ENCODE measurements around the gene IQCK. TPM values are rescaled to one million over a fixed set of nuclear protein-coding genes. Genes with fewer than 3 reads are reported as not detected.

Gene IQCK
- total RNA-seq, 4 donors from 2014 or later = 23.1 to 62.7 (median 37.6) TPM

- 68 to 98% methylated on average over 2 of the region's 2 CpGs for WGBS, 2 donors
- no peaks in the 10 kb centered on the region for H3K27me3 ChIP-seq
Measured at GRCh38 chr16:19774024-19774423, 56.0 kb downstream of the IQCK start.

GRCh38 chr16:19776147-19776546, 58.1 kb downstream of the IQCK start:
- Histone ChIP-seq H3K9me3 (no peaks in the 10 kb centered on the region), H3K36me3 (no peaks in the 10 kb centered on the region), H3K27ac (no peak overlapping the region), H3K27me3 (no peaks in the 10 kb centered on the region), H3K4me3 (no peak overlapping the region), H3K4me1 (peaks cover 0 to 12% (median 0%) of the 10 kb centered on the region in 4 donors)
- WGBS, 2 donors = 83 to 97% methylated on average over 3 of the region's 3 CpGs
- peak in 1 of 2 donors; percentile 1 for DNase-seq (ENCODE audit: low spot score in 2 of 2)
- TF ChIP-seq POLR2A (IDR thresholded peaks at IDR 0.05) (no peak), EP300 (IDR thresholded peaks at IDR 0.05) (no peak)
- TF ChIP-seq, protein P1, sequence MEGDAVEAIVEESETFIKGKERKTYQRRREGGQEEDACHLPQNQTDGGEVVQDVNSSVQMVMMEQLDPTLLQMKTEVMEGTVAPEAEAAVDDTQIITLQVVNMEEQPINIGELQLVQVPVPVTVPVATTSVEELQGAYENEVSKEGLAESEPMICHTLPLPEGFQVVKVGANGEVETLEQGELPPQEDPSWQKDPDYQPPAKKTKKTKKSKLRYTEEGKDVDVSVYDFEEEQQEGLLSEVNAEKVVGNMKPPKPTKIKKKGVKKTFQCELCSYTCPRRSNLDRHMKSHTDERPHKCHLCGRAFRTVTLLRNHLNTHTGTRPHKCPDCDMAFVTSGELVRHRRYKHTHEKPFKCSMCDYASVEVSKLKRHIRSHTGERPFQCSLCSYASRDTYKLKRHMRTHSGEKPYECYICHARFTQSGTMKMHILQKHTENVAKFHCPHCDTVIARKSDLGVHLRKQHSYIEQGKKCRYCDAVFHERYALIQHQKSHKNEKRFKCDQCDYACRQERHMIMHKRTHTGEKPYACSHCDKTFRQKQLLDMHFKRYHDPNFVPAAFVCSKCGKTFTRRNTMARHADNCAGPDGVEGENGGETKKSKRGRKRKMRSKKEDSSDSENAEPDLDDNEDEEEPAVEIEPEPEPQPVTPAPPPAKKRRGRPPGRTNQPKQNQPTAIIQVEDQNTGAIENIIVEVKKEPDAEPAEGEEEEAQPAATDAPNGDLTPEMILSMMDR (IDR thresholded peaks at IDR 0.05) = no peak

More at GRCh38 chr16:19774024-19774423, 56.0 kb downstream of the IQCK start:
- Histone ChIP-seq H3K27ac (no peak overlapping the region), H3K9me3 (peaks cover 0 to 9% (median 0%) of the 10 kb centered on the region in 4 donors), H3K4me1 (peaks cover 0 to 8% (median 0%) of the 10 kb centered on the region in 4 donors), H3K36me3 (peaks cover 0 to 13% (median 0%) of the 10 kb centered on the region in 3 donors), H3K4me3 (no peak overlapping the region)
- no peak for DNase-seq (ENCODE audit: low spot score in 2 of 2)
- TF ChIP-seq, protein P1 (IDR thresholded peaks at IDR 0.05) = no peak
- TF ChIP-seq POLR2A (IDR thresholded peaks at IDR 0.05) (no peak), EP300 (IDR thresholded peaks at IDR 0.05) (no peak)

- peak overlapping the region in 2 of 4 donors; percentile 42 to 52 for H3K27ac ChIP-seq
Measured at GRCh38 chr16:19776565-19776964, 58.5 kb downstream of the IQCK start.

DNA sequence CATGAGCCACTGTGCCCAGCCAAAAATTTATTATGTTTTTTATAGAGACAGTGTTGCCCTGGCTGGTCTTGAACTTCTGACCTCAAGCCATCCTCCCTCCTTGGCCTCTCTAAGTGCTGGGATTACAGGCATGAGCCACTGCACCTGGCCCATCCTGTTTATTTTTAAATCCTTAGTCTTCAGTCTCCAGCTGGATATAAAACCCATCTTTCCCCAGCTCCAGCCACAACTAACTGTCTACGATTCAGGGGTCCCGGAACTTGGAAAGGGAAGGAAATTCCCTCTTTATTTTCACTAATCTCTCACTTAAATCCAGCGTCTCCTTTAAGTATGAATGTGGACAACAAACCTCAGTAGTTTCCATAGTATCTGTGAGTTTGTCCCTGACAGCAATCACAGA, 62.2 kb downstream of the IQCK start:
- H3K4me1 ChIP-seq = peaks cover 0 to 38% (median 5%) of the 10 kb centered on the region in 4 donors
- no peaks in the 10 kb centered on the region for H3K9me3 ChIP-seq
- H3K4me3 ChIP-seq = no peak overlapping the region
- no peak overlapping the region for H3K27ac ChIP-seq
- TF ChIP-seq EP300 (IDR thresholded peaks at IDR 0.05) = no peak
- no peak for TF ChIP-seq POLR2A (IDR thresholded peaks at IDR 0.05)
- TF ChIP-seq, protein P1 (IDR thresholded peaks at IDR 0.05) = no peak
- DNase-seq (ENCODE audit: low spot score in 2 of 2) = no peak
- H3K36me3 ChIP-seq = no peaks in the 10 kb centered on the region
- WGBS, 2 donors = 85 to 89% methylated on average over 3 of the region's 3 CpGs
- H3K27me3 ChIP-seq = no peaks in the 10 kb centered on the region

More at GRCh38 chr16:19776565-19776964, 58.5 kb downstream of the IQCK start:
- Histone ChIP-seq H3K27me3 (no peaks in the 10 kb centered on the region), H3K4me3 (no peak overlapping the region), H3K4me1 (peaks cover 0 to 15% (median 0%) of the 10 kb centered on the region in 4 donors), H3K9me3 (no peaks in the 10 kb centered on the region), H3K36me3 (no peaks in the 10 kb centered on the region)
- 81 to 82% methylated on average over 12 of the region's 12 CpGs for WGBS, 2 donors
- DNase-seq (ENCODE audit: low spot score in 2 of 2) = peak in 1 of 2 donors; percentile 2
- TF ChIP-seq POLR2A (IDR thresholded peaks at IDR 0.05) (no peak), EP300 (IDR thresholded peaks at IDR 0.05) (no peak)
- TF ChIP-seq, protein P1 (IDR thresholded peaks at IDR 0.05) = no peak

- 73 to 78% methylated on average over 6 of the region's 6 CpGs for WGBS, 2 donors
- Histone ChIP-seq H3K4me3 (no peak overlapping the region), H3K4me1 (peaks cover 0 to 44% (median 8%) of the 10 kb centered on the region in 4 donors), H3K27ac (no peak overlapping the region), H3K36me3 (no peaks in the 10 kb centered on the region), H3K9me3 (no peaks in the 10 kb centered on the region), H3K27me3 (no peaks in the 10 kb centered on the region)
- no peak for TF ChIP-seq EP300 (IDR thresholded peaks at IDR 0.05)
- no peak for TF ChIP-seq POLR2A (IDR thresholded peaks at IDR 0.05)
- TF ChIP-seq, protein P1 (IDR thresholded peaks at IDR 0.05) = no peak
- DNase-seq (ENCODE audit: low spot score in 2 of 2) = peak in 1 of 2 donors; percentile 4
Measured at GRCh38 chr16:19781226-19781625, 63.2 kb downstream of the IQCK start.
